Measurements from ENCODE around the gene C4orf50. TPM values are rescaled to one million over a fixed set of nuclear protein-coding genes. Genes with fewer than 3 reads are reported as not detected.

Gene C4orf50
- polyA plus RNA-seq, 3 donors, result not detected

DNA sequence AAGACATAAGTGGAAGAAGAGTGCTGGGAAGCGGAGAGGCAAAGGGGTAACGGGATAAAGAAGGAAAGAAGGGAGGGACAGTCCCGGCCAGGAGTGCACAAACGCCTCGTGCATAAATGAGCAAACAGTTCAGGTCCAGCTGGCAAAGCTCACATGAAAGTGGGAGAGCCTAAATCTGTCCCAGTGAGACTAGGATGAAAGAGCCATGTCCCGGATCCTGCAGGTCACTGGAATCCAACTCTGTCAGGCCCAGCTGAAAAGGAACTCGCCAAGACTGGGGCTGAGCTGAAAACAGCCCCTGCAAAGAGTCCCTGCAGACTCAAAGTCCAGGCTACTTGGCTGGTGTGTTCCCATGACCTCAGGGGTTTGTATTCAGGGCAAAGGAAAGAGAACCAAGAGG, 87.4 kb downstream of the C4orf50 start:
- intact Hi-C loops (cut with micrococcal nuclease), result no loop called here

DNA sequence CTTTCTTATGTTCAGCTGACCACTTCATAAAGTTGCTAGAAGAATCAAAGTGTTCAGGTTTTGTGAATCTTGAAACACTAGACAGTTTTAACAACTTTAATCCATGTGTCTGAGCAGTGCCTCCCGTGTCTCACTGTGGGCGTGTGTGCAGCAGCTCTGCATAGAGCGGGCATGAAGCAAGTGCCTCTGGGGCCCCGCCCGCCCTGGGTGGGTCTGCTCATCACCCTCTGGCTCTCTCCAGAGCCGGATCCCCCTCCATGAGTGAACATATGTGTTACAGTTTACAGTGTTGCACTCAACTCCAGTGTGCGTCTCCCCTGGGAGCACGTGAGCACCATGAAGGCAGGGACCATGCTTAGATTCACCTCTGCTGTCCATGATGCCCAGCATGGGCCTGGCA, 87.8 kb downstream of the C4orf50 start:
- no peak overlapping the region for H3K4me2 ChIP-seq (replicated peaks; ENCODE audit: extremely low read depth, low read length, poor library complexity, severe bottlenecking)
- no peak overlapping the region for H2AFZ ChIP-seq (ENCODE audit: insufficient read depth, low read depth, low read length, poor library complexity, severe bottlenecking)
- no peaks in the 10 kb centered on the region for H4K20me1 ChIP-seq (ENCODE audit: insufficient read depth, low read length)
- H3K27me3 Mint-ChIP-seq (ENCODE audit: low read depth in 3 of 3), result peaks cover 8 to 17% (median 13%) of the 10 kb centered on the region in 3 donors
- H3K9me3 ChIP-seq (replicated peaks in 1 of 2; ENCODE audit: control insufficient read depth in 1 of 2, insufficient read depth in 1 of 2, low read length in 2 of 2), result no peaks in the 10 kb centered on the region
- H3K27ac ChIP-seq (ENCODE audit: low read depth in 1 of 2, low read length in 2 of 2), result no peak overlapping the region
- no peaks in the 10 kb centered on the region for H3K79me2 ChIP-seq (ENCODE audit: insufficient read depth, low read length)
- H3K4me3 Mint-ChIP-seq, result no peak overlapping the region
- no peaks in the 10 kb centered on the region for H3K4me1 Mint-ChIP-seq
- TF ChIP-seq, protein P1, sequence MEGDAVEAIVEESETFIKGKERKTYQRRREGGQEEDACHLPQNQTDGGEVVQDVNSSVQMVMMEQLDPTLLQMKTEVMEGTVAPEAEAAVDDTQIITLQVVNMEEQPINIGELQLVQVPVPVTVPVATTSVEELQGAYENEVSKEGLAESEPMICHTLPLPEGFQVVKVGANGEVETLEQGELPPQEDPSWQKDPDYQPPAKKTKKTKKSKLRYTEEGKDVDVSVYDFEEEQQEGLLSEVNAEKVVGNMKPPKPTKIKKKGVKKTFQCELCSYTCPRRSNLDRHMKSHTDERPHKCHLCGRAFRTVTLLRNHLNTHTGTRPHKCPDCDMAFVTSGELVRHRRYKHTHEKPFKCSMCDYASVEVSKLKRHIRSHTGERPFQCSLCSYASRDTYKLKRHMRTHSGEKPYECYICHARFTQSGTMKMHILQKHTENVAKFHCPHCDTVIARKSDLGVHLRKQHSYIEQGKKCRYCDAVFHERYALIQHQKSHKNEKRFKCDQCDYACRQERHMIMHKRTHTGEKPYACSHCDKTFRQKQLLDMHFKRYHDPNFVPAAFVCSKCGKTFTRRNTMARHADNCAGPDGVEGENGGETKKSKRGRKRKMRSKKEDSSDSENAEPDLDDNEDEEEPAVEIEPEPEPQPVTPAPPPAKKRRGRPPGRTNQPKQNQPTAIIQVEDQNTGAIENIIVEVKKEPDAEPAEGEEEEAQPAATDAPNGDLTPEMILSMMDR (IDR thresholded peaks at IDR 0.05), result no peak
- intact Hi-C loops (cut with micrococcal nuclease), result no loop called here
- no peaks in the 10 kb centered on the region for H3K36me3 Mint-ChIP-seq
- no peak for DNase-seq
- H3K27ac Mint-ChIP-seq, result peak overlapping the region in 1 of 7 donors; percentile 14
- H3K9me3 Mint-ChIP-seq, result peaks cover 0 to 2% (median 0%) of the 10 kb centered on the region in 7 donors
- H3K9ac ChIP-seq (ENCODE audit: insufficient read depth, low read length, poor library complexity, severe bottlenecking), result no peak overlapping the region
- no peaks in the 10 kb centered on the region for H3K4me1 ChIP-seq (ENCODE audit: control insufficient read depth in 1 of 2, insufficient read depth in 2 of 2, low read length in 2 of 2)
- H3K36me3 ChIP-seq (replicated peaks in 1 of 2; ENCODE audit: control insufficient read depth in 1 of 2, insufficient read depth in 2 of 2, low read length in 2 of 2), result no peaks in the 10 kb centered on the region
- WGBS (ENCODE audit: insufficient coverage), result 87% methylated on average over 8 of the region's 8 CpGs
- H3K27me3 ChIP-seq (ENCODE audit: control insufficient read depth in 2 of 2, insufficient read depth in 2 of 2, low read length in 2 of 2), result no peaks in the 10 kb centered on the region
- H3K4me3 ChIP-seq (replicated peaks in 1 of 3; ENCODE audit: low read depth in 2 of 3, low read length in 3 of 3), result no peak overlapping the region

More for the DNA sequence above, 87.4 kb downstream of the C4orf50 start:
- H2AFZ ChIP-seq (ENCODE audit: insufficient read depth, low read depth, low read length, poor library complexity, severe bottlenecking), result no peak overlapping the region
- no peaks in the 10 kb centered on the region for H3K4me1 Mint-ChIP-seq
- no peaks in the 10 kb centered on the region for H3K36me3 Mint-ChIP-seq
- TF ChIP-seq, protein P1 (IDR thresholded peaks at IDR 0.05), result no peak
- no peak overlapping the region for H3K4me3 Mint-ChIP-seq
- no peaks in the 10 kb centered on the region for H4K20me1 ChIP-seq (ENCODE audit: insufficient read depth, low read length)
- no peaks in the 10 kb centered on the region for H3K79me2 ChIP-seq (ENCODE audit: insufficient read depth, low read length)
- DNase-seq, result no peak
- H3K27me3 ChIP-seq (ENCODE audit: control insufficient read depth in 2 of 2, insufficient read depth in 2 of 2, low read length in 2 of 2), result no peaks in the 10 kb centered on the region
- H3K27me3 Mint-ChIP-seq (ENCODE audit: low read depth in 3 of 3), result peaks cover 8 to 13% (median 13%) of the 10 kb centered on the region in 3 donors
- H3K9me3 ChIP-seq (replicated peaks in 1 of 2; ENCODE audit: control insufficient read depth in 1 of 2, insufficient read depth in 1 of 2, low read length in 2 of 2), result no peaks in the 10 kb centered on the region
- H3K27ac Mint-ChIP-seq, result no peak overlapping the region
- no peak overlapping the region for H3K9ac ChIP-seq (ENCODE audit: insufficient read depth, low read length, poor library complexity, severe bottlenecking)
- 93% methylated on average over 7 of the region's 7 CpGs for WGBS (ENCODE audit: insufficient coverage)
- no peak overlapping the region for H3K27ac ChIP-seq (ENCODE audit: low read depth in 1 of 2, low read length in 2 of 2)
- H3K4me3 ChIP-seq (replicated peaks in 1 of 3; ENCODE audit: low read depth in 2 of 3, low read length in 3 of 3), result no peak overlapping the region
- no peaks in the 10 kb centered on the region for H3K4me1 ChIP-seq (ENCODE audit: control insufficient read depth in 1 of 2, insufficient read depth in 2 of 2, low read length in 2 of 2)
- peaks cover 0 to 2% (median 0%) of the 10 kb centered on the region in 7 donors for H3K9me3 Mint-ChIP-seq
- no peaks in the 10 kb centered on the region for H3K36me3 ChIP-seq (replicated peaks in 1 of 2; ENCODE audit: control insufficient read depth in 1 of 2, insufficient read depth in 2 of 2, low read length in 2 of 2)
- no peak overlapping the region for H3K4me2 ChIP-seq (replicated peaks; ENCODE audit: extremely low read depth, low read length, poor library complexity, severe bottlenecking)
